Hair follicle dermal papilla cell (primary cell): ENCODE results near the gene NDEL1. TPM values are rescaled to one million over a fixed set of nuclear protein-coding genes. Genes with fewer than 3 reads are reported as not detected.

ENCODE experiments used
- small RNA-seq: library from RNA; depleted of rRNA; stranded (forward); fragments of <200 nt; gene quantifications from one replicate; pipeline ENCODE3, GENCODE V24; 2012
- total RNA-seq: library from RNA; depleted of rRNA; stranded (reverse); fragments of >200 nt; gene quantifications from 2 replicates; pipeline ENCODE4 v1.2.3, GENCODE V29; 2012

NDEL1 gene, protein sequence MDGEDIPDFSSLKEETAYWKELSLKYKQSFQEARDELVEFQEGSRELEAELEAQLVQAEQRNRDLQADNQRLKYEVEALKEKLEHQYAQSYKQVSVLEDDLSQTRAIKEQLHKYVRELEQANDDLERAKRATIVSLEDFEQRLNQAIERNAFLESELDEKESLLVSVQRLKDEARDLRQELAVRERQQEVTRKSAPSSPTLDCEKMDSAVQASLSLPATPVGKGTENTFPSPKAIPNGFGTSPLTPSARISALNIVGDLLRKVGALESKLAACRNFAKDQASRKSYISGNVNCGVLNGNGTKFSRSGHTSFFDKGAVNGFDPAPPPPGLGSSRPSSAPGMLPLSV
- 115 and 118 TPM in 2 replicates for total RNA-seq

DNA sequence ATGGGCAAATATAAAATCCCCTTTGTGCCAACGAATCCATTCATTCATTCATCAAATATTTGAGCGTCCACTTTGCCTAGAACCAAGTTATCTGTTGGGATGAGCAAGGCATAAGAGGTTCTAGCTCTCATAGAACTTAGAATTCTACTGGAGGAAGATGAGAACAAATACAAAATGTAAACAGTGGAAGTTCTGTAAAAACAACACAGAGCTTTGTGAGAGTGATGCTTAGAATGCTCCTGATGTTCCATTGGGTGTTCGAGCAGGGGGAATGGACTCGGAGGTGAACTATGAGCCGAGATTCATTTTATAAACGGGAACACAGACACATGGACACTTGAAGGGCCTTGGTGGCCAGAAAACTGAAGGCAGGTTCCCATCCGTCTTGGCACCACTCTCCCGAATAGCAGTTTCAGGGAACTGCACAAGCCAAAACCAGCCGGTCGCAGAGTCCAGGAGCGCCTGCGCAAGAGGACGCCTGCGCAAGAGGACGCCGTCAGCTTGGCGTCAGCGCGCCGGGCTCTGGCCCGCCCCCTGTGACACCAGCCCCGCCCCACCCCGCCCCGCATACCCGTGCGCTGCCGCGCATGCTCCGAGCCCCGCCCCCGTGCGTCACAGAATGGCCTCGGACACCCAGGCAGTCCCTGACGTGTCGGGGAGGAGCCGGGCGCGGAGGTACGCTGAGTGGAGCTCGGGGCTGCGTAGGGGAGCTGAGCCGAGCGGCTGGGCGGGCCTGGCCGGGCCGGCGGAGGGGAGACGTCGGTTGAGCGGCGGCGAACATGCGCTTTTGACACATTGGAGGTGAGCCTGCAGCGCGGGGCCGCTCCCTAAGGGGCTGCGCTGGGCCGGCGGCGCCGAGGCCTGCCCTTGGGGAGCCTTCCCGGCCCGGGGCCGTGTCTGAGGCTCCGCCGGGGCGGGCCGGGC, at the start of gene NDEL1:
Gene NDEL1, plus strand, starts transcription at position 640 of the 924 bp plus-strand sequence. CDS start 8,388 bp downstream, outside the sequence.

DNA sequence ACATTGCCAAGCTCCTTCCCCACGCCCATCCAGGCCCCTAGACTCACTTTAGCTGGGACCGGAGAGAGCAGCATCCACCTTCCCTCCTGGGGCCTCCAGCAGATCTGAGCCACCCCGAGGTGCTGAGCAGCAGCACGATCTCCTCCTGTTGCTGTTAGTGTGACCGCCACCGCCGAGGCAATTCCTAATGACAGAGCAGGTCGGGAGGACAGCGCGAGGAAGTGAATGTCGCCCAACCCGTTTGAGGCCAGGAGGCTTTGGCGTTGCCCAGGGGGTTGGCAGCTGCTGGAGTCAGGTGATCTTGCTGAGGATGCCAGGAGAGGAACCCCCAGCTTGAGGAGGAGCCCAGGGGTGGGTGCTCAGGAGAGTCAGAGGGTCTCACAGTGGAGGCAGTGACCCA, 38.0 kb upstream of the NDEL1 start, which contains the start of gene RNF222:
Gene RNF222, minus strand, starts transcription at position 192 of the 400 bp plus-strand sequence. CDS start 4,366 bp downstream, outside the sequence.

Small RNA genes lying within 50 kb of the gene (small RNA-seq; reads per million reads assigned to genes)
- not detected for gene RNU7-43P

Other genes starting within 250 kb of the NDEL1 start
- 5.8 and 7.8 TPM in 2 replicates for gene BORCS6, start 245.7 kb upstream of the NDEL1 start, total RNA-seq
- 2.1 and 6.1 TPM in 2 replicates for gene AURKB, start 225.3 kb upstream of the NDEL1 start, total RNA-seq
- 6.6 and 8.8 TPM in 2 replicates for gene CTC1, start 187.8 kb upstream of the NDEL1 start, total RNA-seq
- gene PFAS, start 186.6 kb upstream of the NDEL1 start, total RNA-seq = 13.6 and 22.6 TPM in 2 replicates
- gene RANGRF, start 147.2 kb upstream of the NDEL1 start, total RNA-seq = 11.5 and 15.5 TPM in 2 replicates
- 0.81 and 1.2 TPM in 2 replicates for gene SLC25A35, start 140.5 kb upstream of the NDEL1 start, total RNA-seq
- gene ARHGEF15, start 125.6 kb upstream of the NDEL1 start, total RNA-seq = not detected in 2 replicates
- gene ODF4, start 96.0 kb upstream of the NDEL1 start, total RNA-seq = not detected in 2 replicates
- 1,352 and 1,970 TPM in 2 replicates for gene RPL26, start 52.7 kb upstream of the NDEL1 start, total RNA-seq
- not detected in 2 replicates for gene RNF222, start 38.1 kb upstream of the NDEL1 start, total RNA-seq
- gene MYH10, start 194.8 kb downstream of the NDEL1 start, total RNA-seq = 51.5 and 68.5 TPM in 2 replicates